SK-N-SH (cell line): ENCODE measurements around the gene TPH1. TPM values are rescaled to one million over a fixed set of nuclear protein-coding genes. Genes with fewer than 3 reads are reported as not detected.

ENCODE experiments used
- CTCF ChIA-PET: fragments of 300-600, 350-600 bp; formaldehyde crosslinking; extraction: SDS; loops from one replicate; lab custom pipeline; 2021; lab: Yijun Ruan, JAX
- POLR2A ChIA-PET: fragments of 350-600 bp; sonication (Branson Sonifier 250); formaldehyde crosslinking; extraction: SDS; loops from one replicate; lab custom pipeline; 2020; ENCODE audit warnings: antibody characterized with exemption, inconsistent platforms; lab: Yijun Ruan, JAX
- DNase-seq: peaks from one replicate; pipeline ENCODE4 v3.0.0; 2012
- H2AFZ ChIP-seq: fragments of 200-600 bp; sonication (generic); 2 replicates; pipeline ENCODE4 v1.8.1; 2016; ENCODE audit warnings: antibody characterized with exemption, mild to moderate bottlenecking, low read depth
- H3F3A ChIP-seq: fragments of 200-600 bp; sonication (generic); replicated peaks from 2 replicates; pipeline ENCODE3; 2016; ENCODE audit warnings: antibody characterized with exemption, mild to moderate bottlenecking; ENCODE audit not compliant: insufficient read depth
- H3K27ac ChIP-seq, 2 experiments: fragments of 200-500 bp in 1 of 2; fragments of 200-600 bp in 1 of 2; sonication (Bioruptor generic) in 1 of 2; sonication (generic), shearing (Covaris generic) in 1 of 2; 2 replicates each; pipeline versions ENCODE4 v1.5.1 to v1.6.1; 2014 to 2016; ENCODE audit warnings: low read depth in 2 of 2, inconsistent platforms in 1 of 2, low read length in 1 of 2, mild to moderate bottlenecking in 1 of 2, mixed read lengths in 1 of 2
- H3K27me3 ChIP-seq: fragments of 200-600 bp; sonication (generic), shearing (Covaris generic); 2 replicates; pipeline ENCODE4 v1.6.1; 2016; ENCODE audit warnings: mixed run types; ENCODE audit not compliant: insufficient read depth
- H3K36me3 ChIP-seq, 2 experiments: fragments of 200-500 bp in 1 of 2; fragments of 200-600 bp in 1 of 2; sonication (Bioruptor generic) in 1 of 2; sonication (generic) in 1 of 2; replicated peaks in 1 of 2; 2 replicates each; pipeline versions ENCODE3 to v1.5.1; 2014 to 2016; ENCODE audit warnings: low read length in 1 of 2, mild to moderate bottlenecking in 1 of 2; ENCODE audit not compliant: insufficient read depth in 2 of 2, control insufficient read depth in 1 of 2
- H3K4me1 ChIP-seq, 2 experiments: fragments of 200-500 bp in 1 of 2; fragments of 200-600 bp in 1 of 2; sonication (Bioruptor generic) in 1 of 2; sonication (generic), shearing (Covaris generic) in 1 of 2; 2 replicates each; pipeline versions ENCODE4 v1.5.1 to v1.6.1; 2014 to 2016; ENCODE audit warnings: low read depth in 1 of 2, low read length in 1 of 2, mixed run types in 1 of 2; ENCODE audit not compliant: insufficient read depth in 2 of 2, control insufficient read depth in 1 of 2
- H3K4me2 ChIP-seq: fragments of 200-600 bp; sonication (generic), shearing (Covaris generic); 2 replicates; pipeline ENCODE4 v1.6.1; 2017; ENCODE audit warnings: mixed run types
- H3K4me3 ChIP-seq, 2 experiments: fragments of 200-500 bp in 1 of 2; fragments of 200-600 bp in 1 of 2; sonication (Bioruptor generic) in 1 of 2; sonication (generic), shearing (Covaris generic) in 1 of 2; 2 replicates each; pipeline versions ENCODE4 v1.5.1 to v1.8.1; 2014 to 2016; ENCODE audit warnings: low read depth in 2 of 2, inconsistent platforms in 1 of 2, low read length in 1 of 2, mild to moderate bottlenecking in 1 of 2, mixed read lengths in 1 of 2, moderate library complexity in 1 of 2
- H3K79me2 ChIP-seq: fragments of 200-600 bp; sonication (generic); 2 replicates; pipeline ENCODE4 v1.8.1; 2017; ENCODE audit warnings: mild to moderate bottlenecking; ENCODE audit not compliant: insufficient read depth
- H3K9ac ChIP-seq: fragments of 200-600 bp; sonication (generic); 2 replicates; pipeline ENCODE4 v1.6.1; 2017; ENCODE audit warnings: mixed run types
- H3K9me2 ChIP-seq: fragments of 200-600 bp; sonication (generic); 2 replicates; pipeline ENCODE4 v1.6.1; 2017; ENCODE audit warnings: mixed run types
- H3K9me3 ChIP-seq: fragments of 200-600 bp; sonication (generic); 2 replicates; pipeline ENCODE4 v1.6.1; 2017; ENCODE audit warnings: mixed run types, mild to moderate bottlenecking, moderate library complexity
- H4K20me1 ChIP-seq: fragments of 200-600 bp; sonication (generic); 2 replicates; pipeline ENCODE4 v1.6.1; 2017; ENCODE audit warnings: mild to moderate bottlenecking, mixed run types; ENCODE audit not compliant: insufficient read depth
- CTCF ChIP-seq: fragments of 200-600 bp; sonication (generic); IDR thresholded peaks from 2 replicates; pipeline ENCODE4 v1.6.1; 2017; ENCODE audit warnings: antibody characterized with exemption, mild to moderate bottlenecking, moderate library complexity
- EP300 ChIP-seq, 2 experiments: IDR thresholded peaks; 2 replicates each; pipeline versions ENCODE4 v1.4.0 to v1.6.1; 2012; ENCODE audit warnings: borderline replicate concordance in 1 of 2, low read depth in 1 of 2, low read length in 1 of 2
- FOXJ3 ChIP-seq: sonication (generic); formaldehyde crosslinking; IDR thresholded peaks from 2 replicates; pipeline ENCODE4 v1.5.1; 2020; ENCODE audit warnings: mild to moderate bottlenecking, missing genetic modification reagents
- GATA2 ChIP-seq: sonication (generic); formaldehyde crosslinking; IDR thresholded peaks from 2 replicates; pipeline ENCODE4 v1.5.0; 2020; ENCODE audit warnings: mild to moderate bottlenecking, missing genetic modification reagents
- IRF3 ChIP-seq: fragments of 150-350 bp; IDR thresholded peaks from 2 replicates; pipeline ENCODE4 v1.6.1; 2016; ENCODE audit warnings: mild to moderate bottlenecking, low read depth, low read length
- JUND ChIP-seq: IDR thresholded peaks from 2 replicates; pipeline ENCODE4 v1.4.0; 2012
- MEF2A ChIP-seq: IDR thresholded peaks from 2 replicates; pipeline ENCODE4 v1.4.0; 2012; ENCODE audit warnings: low read depth, borderline replicate concordance
- NFIC ChIP-seq: IDR thresholded peaks from 2 replicates; pipeline ENCODE4 v1.4.0; 2012; ENCODE audit warnings: borderline replicate concordance
- NRF1 ChIP-seq: IDR thresholded peaks from 2 replicates; pipeline ENCODE4 v1.6.1; 2012; ENCODE audit warnings: low read depth, mild to moderate bottlenecking, low read length
- POLR2AphosphoS5 ChIP-seq: IDR thresholded peaks from 2 replicates; pipeline ENCODE4 v1.6.1; 2012; ENCODE audit warnings: low read depth, low read length
- REST ChIP-seq: IDR thresholded peaks from 2 replicates; pipeline ENCODE4 v1.6.1; 2012; ENCODE audit warnings: mild to moderate bottlenecking, low read depth, low read length, moderate library complexity
- SIN3A ChIP-seq: IDR thresholded peaks from 2 replicates; pipeline ENCODE4 v1.6.1; 2012; ENCODE audit warnings: low read depth, mild to moderate bottlenecking, low read length, moderate library complexity, borderline replicate concordance
- SMC3 ChIP-seq: IDR thresholded peaks from 2 replicates; pipeline ENCODE4 v1.6.1; 2012; ENCODE audit warnings: low read depth, low read length, improper control_type of control experiment
- WGBS: methylation state at CpG from one replicate; pipeline ENCODE4 v1.1.6; 2017; ENCODE audit warnings: low lambda C conversion rate; 5-methylcytosine and 5-hydroxymethylcytosine counted together
- polyA plus RNA-seq, 3 experiments: library from polyadenylated mRNA; depleted of rRNA; stranded (reverse); fragments of >200 nt; gene quantifications; 2 replicates each; pipeline ENCODE4 v1.2.3, GENCODE V29; 2012
- TF ChIP-seq, protein P1 (sequence below): IDR thresholded peaks from 2 replicates; pipeline ENCODE4 v1.4.0; 2012; ENCODE audit warnings: low read depth

Gene TPH1
- polyA plus RNA-seq, 1 of the 3 experiments (the other 2 are of a cell fraction) = 0.03 TPM

GRCh38 chr11:18071098-18071705 is 25.1 kb upstream of the TPH1 start:
- CTCF ChIA-PET = interaction anchor here (1.2 kb wide), 1 partner anchor 340 kb away, joined by 3 read pairs; no protein-coding TSS in a partner anchor
- H3K4me1 ChIP-seq = no peaks in the 10 kb centered on the region
- no peaks in the 10 kb centered on the region for H3K36me3 ChIP-seq
- H3F3A ChIP-seq = no peaks in the 10 kb centered on the region
- POLR2A ChIA-PET = no interaction called here
- H2AFZ ChIP-seq = no peak overlapping the region
- no peak overlapping the region for H3K27ac ChIP-seq
- no peaks in the 10 kb centered on the region for H3K27me3 ChIP-seq
- no peak for DNase-seq
- no peak overlapping the region for H3K9ac ChIP-seq
- no peaks in the 10 kb centered on the region for H3K9me2 ChIP-seq
- H3K4me3 ChIP-seq = no peak overlapping the region
- no peak for TF ChIP-seq MEF2A
- TF ChIP-seq JUND = no peak
- no peak for TF ChIP-seq SIN3A
- TF ChIP-seq FOXJ3 (CRISPR knock-in tag) = no peak
- TF ChIP-seq GATA2 (CRISPR knock-in tag) = no peak
- no peak for TF ChIP-seq NRF1
- TF ChIP-seq NFIC = no peak
- no peak for TF ChIP-seq POLR2AphosphoS5
- TF ChIP-seq, protein P1, sequence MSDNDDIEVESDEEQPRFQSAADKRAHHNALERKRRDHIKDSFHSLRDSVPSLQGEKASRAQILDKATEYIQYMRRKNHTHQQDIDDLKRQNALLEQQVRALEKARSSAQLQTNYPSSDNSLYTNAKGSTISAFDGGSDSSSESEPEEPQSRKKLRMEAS = no peak
- no peak for TF ChIP-seq EP300 (IDR thresholded peaks at IDR 0.05; ENCODE audit: borderline replicate concordance in 1 of 2, low read depth in 1 of 2, low read length in 1 of 2)
- TF ChIP-seq CTCF = no peak
- no peak for TF ChIP-seq REST
- no peak for TF ChIP-seq IRF3
- no peak for TF ChIP-seq SMC3
- WGBS = 78% methylated on average over 4 of the region's 4 CpGs
- H3K9me3 ChIP-seq = no peaks in the 10 kb centered on the region
- H3K79me2 ChIP-seq = no peaks in the 10 kb centered on the region
- no peaks in the 10 kb centered on the region for H4K20me1 ChIP-seq
- H3K4me2 ChIP-seq = no peak overlapping the region
